GM18861 (cell line): ENCODE measurements around the gene ARF5.

Experiments
- ATAC-seq: cut with Tn5 transposase; IDR thresholded peaks from one replicate; pipeline ENCODE4 v1.9.1; 2021; ENCODE audit not compliant: unreplicated experiment

Gene ARF5

DNA sequence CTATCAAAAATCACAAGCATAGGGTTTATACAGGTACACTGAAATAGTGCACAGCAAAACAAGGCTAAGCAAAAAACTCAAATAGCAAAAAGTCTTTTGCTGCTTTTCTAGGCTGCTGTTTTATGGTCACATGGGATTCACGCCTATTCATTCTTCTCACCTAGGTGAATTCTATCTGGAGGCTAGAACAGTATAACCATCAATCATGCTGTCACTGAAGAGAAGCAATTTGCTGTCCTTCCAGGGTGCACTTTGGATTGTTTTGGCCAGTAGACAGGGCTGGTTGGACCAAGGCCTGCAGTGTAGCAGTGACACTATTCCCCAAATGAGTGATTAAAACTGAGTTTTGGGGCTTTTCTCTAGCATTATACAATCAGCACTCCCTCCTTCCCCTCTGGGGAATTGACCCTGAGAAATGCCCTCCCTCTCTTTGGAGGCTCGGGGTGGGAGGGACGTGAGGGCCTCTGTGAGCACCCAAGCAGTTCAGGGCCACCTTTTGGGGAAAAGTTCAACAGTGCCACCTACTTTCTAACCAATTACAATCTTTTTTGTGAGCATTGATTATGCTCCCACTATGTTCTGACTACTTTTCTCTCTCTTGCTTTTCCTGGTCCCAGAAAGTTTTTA is 47.6 kb downstream of the ARF5 start:
- peak; percentile 59 for ATAC-seq

DNA sequence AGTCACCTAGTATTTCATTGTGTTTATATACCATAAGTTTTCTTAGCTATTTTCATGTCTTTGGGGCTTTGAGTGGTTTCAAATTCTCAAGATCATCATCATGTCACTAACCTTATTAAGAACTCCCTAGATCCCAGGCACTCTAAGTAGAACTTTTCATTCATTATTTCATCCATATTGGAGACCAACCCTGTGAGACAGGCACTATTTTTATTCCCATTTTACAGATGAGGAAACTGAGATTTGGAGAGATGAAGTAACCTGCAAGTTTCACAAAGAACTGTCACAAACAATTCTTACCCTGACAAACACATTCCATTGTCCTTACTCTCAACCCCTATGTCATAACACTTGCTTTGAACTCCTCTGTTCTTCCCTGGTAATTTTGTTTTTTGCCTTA is 50.0 kb downstream of the ARF5 start:
- no peak for ATAC-seq
